Panc1 (cell line): ENCODE results near the gene PHTF2. TPM values are rescaled to one million over a fixed set of nuclear protein-coding genes. Genes with fewer than 3 reads are reported as not detected.

Experiments used
- ATAC-seq: fragments of 200-7000 bp; cut with Tn5 transposase; 2 replicates; pipeline ENCODE4 v1.9.1; 2020; ENCODE audit warnings: mild to moderate bottlenecking, moderate library complexity
- BruUV-seq: library from RNA; stranded (reverse); fragments of 400-500 nt; replicated peaks from 2 replicates; lab custom pipeline; 2021; lab: Mats Ljungman, UMichigan
- CTCF ChIA-PET: fragments of 300-600 bp; sonication (Branson Sonifier 250); formaldehyde crosslinking; loops from one replicate; lab custom pipeline; 2022; ENCODE audit warnings: antibody characterized with exemption; lab: Charles Lee
- POLR2A ChIA-PET: fragments of 300-600 bp; sonication (Branson Sonifier 250); formaldehyde crosslinking; loops from one replicate; lab custom pipeline; 2022; ENCODE audit warnings: antibody characterized with exemption; lab: Charles Lee
- DNase-seq: peaks from one replicate; pipeline ENCODE4 v3.0.0-alpha.2; 2010; ENCODE audit warnings: low read depth, low spot score
- H3K27ac ChIP-seq: 2 replicates; pipeline ENCODE4 v1.5.1; 2011; ENCODE audit warnings: mild to moderate bottlenecking, low read length, inconsistent platforms
- H3K27me3 ChIP-seq: fragments of 200-500 bp; sonication (Bioruptor generic); 2 replicates; pipeline ENCODE4 v1.6.0; 2014; ENCODE audit warnings: low read length, inconsistent platforms; ENCODE audit not compliant: control insufficient read depth, insufficient read depth
- H3K36me3 ChIP-seq: fragments of 200-500 bp; sonication (Bioruptor generic); 2 replicates; pipeline ENCODE4 v1.5.1; 2014; ENCODE audit warnings: inconsistent platforms, mild to moderate bottlenecking, low read length, moderate library complexity; ENCODE audit not compliant: control insufficient read depth, insufficient read depth
- H3K4me1 ChIP-seq: 2 replicates; pipeline ENCODE4 v1.5.1; 2011; ENCODE audit warnings: inconsistent platforms, mild to moderate bottlenecking, low read length, moderate library complexity; ENCODE audit not compliant: control insufficient read depth, insufficient read depth
- H3K4me3 ChIP-seq, 2 experiments: 2 replicates each; pipeline ENCODE4 v1.5.1; 2011 to 2012; ENCODE audit warnings: low read depth in 2 of 2, low read length in 2 of 2, mild to moderate bottlenecking in 2 of 2, inconsistent platforms in 1 of 2, moderate library complexity in 1 of 2
- H3K9me3 ChIP-seq: fragments of 200-500 bp; sonication (Bioruptor generic); 2 replicates; pipeline ENCODE4 v1.5.1; 2014; ENCODE audit warnings: low read depth, mild to moderate bottlenecking, inconsistent platforms, low read length, moderate library complexity; ENCODE audit not compliant: control insufficient read depth, insufficient read depth
- POLR2AphosphoS5 ChIP-seq: IDR thresholded peaks from 2 replicates; pipeline ENCODE4 v1.6.1; 2012; ENCODE audit warnings: mild to moderate bottlenecking, low read depth, low read length, moderate library complexity
- SIN3A ChIP-seq: IDR thresholded peaks from 2 replicates; pipeline ENCODE4 v1.6.1; 2012; ENCODE audit warnings: low read depth, mild to moderate bottlenecking, low read length, moderate library complexity, borderline replicate concordance; ENCODE audit not compliant: insufficient read depth
- TCF7L2 ChIP-seq: IDR thresholded peaks from 2 replicates; pipeline ENCODE4 v1.6.1; 2011; ENCODE audit warnings: mild to moderate bottlenecking, low read depth, low read length, inconsistent platforms
- in situ Hi-C: cut with HindIII; loops from 2 replicates; pipeline ENCODE4 v1.10.0; 2016; ENCODE audit warnings: low sequenced_read_pairs, low pct_unique_long_range_greater_than_20kb
- intact Hi-C: fragments of 100-400 bp; cut with micrococcal nuclease; formaldehyde crosslinking; loops from one replicate; pipeline ENCODE4 v1.10.0; 2022; ENCODE audit not compliant: unreplicated experiment
- total RNA-seq: library from RNA; stranded (reverse); gene quantifications from one replicate; pipeline ENCODE4 v1.2.1, GENCODE V29; 2021; ENCODE audit not compliant: unreplicated experiment
- TF ChIP-seq, protein P1 (sequence below): fragments of 450-650 bp; IDR thresholded peaks from 2 replicates; pipeline ENCODE4 v1.5.1; 2017; ENCODE audit warnings: mild to moderate bottlenecking
- TF ChIP-seq, protein P2 (sequence below), 2 experiments: IDR thresholded peaks; 2 replicates each; pipeline ENCODE4 v1.6.1; 2011 to 2012; ENCODE audit warnings: low read depth in 2 of 2, control low read depth in 1 of 2, low read length in 1 of 2, mild to moderate bottlenecking in 1 of 2, moderate library complexity in 1 of 2; ENCODE audit not compliant: insufficient read depth in 1 of 2

Gene PHTF2
- total RNA-seq, 1 experiment from 2014 or later: 61.5 TPM

DNA sequence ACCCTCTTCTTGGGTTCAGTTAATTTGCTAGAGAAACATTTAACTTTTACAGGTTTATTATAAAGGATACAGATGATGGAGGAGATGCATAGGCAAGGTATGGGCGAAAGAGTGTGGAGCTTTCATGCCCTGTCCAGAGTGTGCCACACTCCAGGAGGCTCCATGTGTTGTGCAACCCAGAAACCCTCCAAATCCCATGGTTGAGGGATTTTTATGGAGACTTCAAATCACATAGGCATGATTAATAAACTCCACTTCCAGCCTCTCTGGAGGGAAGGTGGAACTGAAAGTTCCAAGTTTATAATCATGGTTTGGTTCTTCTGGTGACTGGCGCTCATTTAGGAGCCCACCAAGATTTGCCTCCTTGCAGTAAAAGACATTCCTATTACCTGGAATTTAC, 159.9 kb downstream of the PHTF2 start:
- no peaks in the 10 kb centered on the region for H3K4me1 ChIP-seq
- no peaks in the 10 kb centered on the region for H3K9me3 ChIP-seq
- ChIA-PET POLR2A (no interaction called here), CTCF (no interaction called here)
- H3K4me3 ChIP-seq: no peak overlapping the region
- no peaks in the 10 kb centered on the region for H3K36me3 ChIP-seq
- TF ChIP-seq, protein P1, sequence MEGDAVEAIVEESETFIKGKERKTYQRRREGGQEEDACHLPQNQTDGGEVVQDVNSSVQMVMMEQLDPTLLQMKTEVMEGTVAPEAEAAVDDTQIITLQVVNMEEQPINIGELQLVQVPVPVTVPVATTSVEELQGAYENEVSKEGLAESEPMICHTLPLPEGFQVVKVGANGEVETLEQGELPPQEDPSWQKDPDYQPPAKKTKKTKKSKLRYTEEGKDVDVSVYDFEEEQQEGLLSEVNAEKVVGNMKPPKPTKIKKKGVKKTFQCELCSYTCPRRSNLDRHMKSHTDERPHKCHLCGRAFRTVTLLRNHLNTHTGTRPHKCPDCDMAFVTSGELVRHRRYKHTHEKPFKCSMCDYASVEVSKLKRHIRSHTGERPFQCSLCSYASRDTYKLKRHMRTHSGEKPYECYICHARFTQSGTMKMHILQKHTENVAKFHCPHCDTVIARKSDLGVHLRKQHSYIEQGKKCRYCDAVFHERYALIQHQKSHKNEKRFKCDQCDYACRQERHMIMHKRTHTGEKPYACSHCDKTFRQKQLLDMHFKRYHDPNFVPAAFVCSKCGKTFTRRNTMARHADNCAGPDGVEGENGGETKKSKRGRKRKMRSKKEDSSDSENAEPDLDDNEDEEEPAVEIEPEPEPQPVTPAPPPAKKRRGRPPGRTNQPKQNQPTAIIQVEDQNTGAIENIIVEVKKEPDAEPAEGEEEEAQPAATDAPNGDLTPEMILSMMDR: no peak
- TF ChIP-seq, protein P2, sequence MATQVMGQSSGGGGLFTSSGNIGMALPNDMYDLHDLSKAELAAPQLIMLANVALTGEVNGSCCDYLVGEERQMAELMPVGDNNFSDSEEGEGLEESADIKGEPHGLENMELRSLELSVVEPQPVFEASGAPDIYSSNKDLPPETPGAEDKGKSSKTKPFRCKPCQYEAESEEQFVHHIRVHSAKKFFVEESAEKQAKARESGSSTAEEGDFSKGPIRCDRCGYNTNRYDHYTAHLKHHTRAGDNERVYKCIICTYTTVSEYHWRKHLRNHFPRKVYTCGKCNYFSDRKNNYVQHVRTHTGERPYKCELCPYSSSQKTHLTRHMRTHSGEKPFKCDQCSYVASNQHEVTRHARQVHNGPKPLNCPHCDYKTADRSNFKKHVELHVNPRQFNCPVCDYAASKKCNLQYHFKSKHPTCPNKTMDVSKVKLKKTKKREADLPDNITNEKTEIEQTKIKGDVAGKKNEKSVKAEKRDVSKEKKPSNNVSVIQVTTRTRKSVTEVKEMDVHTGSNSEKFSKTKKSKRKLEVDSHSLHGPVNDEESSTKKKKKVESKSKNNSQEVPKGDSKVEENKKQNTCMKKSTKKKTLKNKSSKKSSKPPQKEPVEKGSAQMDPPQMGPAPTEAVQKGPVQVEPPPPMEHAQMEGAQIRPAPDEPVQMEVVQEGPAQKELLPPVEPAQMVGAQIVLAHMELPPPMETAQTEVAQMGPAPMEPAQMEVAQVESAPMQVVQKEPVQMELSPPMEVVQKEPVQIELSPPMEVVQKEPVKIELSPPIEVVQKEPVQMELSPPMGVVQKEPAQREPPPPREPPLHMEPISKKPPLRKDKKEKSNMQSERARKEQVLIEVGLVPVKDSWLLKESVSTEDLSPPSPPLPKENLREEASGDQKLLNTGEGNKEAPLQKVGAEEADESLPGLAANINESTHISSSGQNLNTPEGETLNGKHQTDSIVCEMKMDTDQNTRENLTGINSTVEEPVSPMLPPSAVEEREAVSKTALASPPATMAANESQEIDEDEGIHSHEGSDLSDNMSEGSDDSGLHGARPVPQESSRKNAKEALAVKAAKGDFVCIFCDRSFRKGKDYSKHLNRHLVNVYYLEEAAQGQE (IDR thresholded peaks at IDR 0.05; ENCODE audit: insufficient read depth in 1 of 2, low read depth in 2 of 2, low read length in 1 of 2): no peak
- TF ChIP-seq SIN3A: no peak
- no peak for TF ChIP-seq POLR2AphosphoS5
- TF ChIP-seq TCF7L2: no peak
- ATAC-seq (no peak), DNase-seq (no peak)
- H3K27ac ChIP-seq: no peak overlapping the region
- in situ Hi-C loops: no loop called here
- no TSS peak for BruUV-seq
- intact Hi-C loops: no loop called here
- H3K27me3 ChIP-seq: no peaks in the 10 kb centered on the region

- DNase-seq: no peak
- in situ Hi-C loops (no loop called here), intact Hi-C loops (no loop called here)
- no TSS peak for BruUV-seq
- H3K9me3 ChIP-seq: no peaks in the 10 kb centered on the region
- ChIA-PET POLR2A (no interaction called here), CTCF (no interaction called here)
- H3K4me1 ChIP-seq: no peaks in the 10 kb centered on the region
- H3K27me3 ChIP-seq: no peaks in the 10 kb centered on the region
- H3K4me3 ChIP-seq: no peak overlapping the region
- TF ChIP-seq, protein P2 (IDR thresholded peaks at IDR 0.05; ENCODE audit: insufficient read depth in 1 of 2, low read depth in 2 of 2, low read length in 1 of 2): no peak
- no peak for TF ChIP-seq SIN3A
- no peak for TF ChIP-seq POLR2AphosphoS5
- TF ChIP-seq, protein P1: no peak
- TF ChIP-seq TCF7L2: no peak
- ATAC-seq: no peak
- H3K36me3 ChIP-seq: no peaks in the 10 kb centered on the region
- H3K27ac ChIP-seq: no peak overlapping the region
Observed at GRCh38 chr7:77959080-77959479, 160.5 kb downstream of the PHTF2 start.
